ENCODE measurements around the gene PCCA. TPM values are rescaled to one million over a fixed set of nuclear protein-coding genes. Genes with fewer than 3 reads are reported as not detected.
"Not testable (repeated sequence)": the region's sequence is repeated elsewhere in the genome, so short reads cannot be mapped to it uniquely, and the experiment has no call there.

PCCA gene
- total and polyA plus RNA-seq, 8 donors, result 26.8 to 48.9 (median 37.6) TPM

GRCh38 chr13:100382785-100383184, 293.9 kb downstream of the PCCA start:
- TF ChIP-seq CTCF (IDR thresholded peaks at IDR 0.05), result no peak
- H3K27ac ChIP-seq, result no peak overlapping the region
- no peak overlapping the region for H3K4me3 ChIP-seq
- intact Hi-C loops (cut with DNase I), result no loop called here
- H3K9me3 ChIP-seq, result peaks cover 0 to 15% of the 10 kb centered on the region in 2 donors
- no peaks in the 10 kb centered on the region for H3K4me1 ChIP-seq
- peaks cover 0 to 9% of the 10 kb centered on the region in 2 donors for H3K36me3 ChIP-seq
- DNase-seq (no peak), ATAC-seq (no peak)
- no peaks in the 10 kb centered on the region for H3K27me3 ChIP-seq

GRCh38 chr13:100387416-100387815, 298.5 kb downstream of the PCCA start:
- Histone ChIP-seq H3K27ac (no peak overlapping the region), H3K27me3 (no peaks in the 10 kb centered on the region), H3K4me3 (no peak overlapping the region), H3K36me3 (peaks cover 0 to 9% of the 10 kb centered on the region in 2 donors), H3K4me1 (peaks cover 0 to 13% of the 10 kb centered on the region in 2 donors), H3K9me3 (no peaks in the 10 kb centered on the region)
- DNase-seq (no peak), ATAC-seq (no peak)
- TF ChIP-seq CTCF (IDR thresholded peaks at IDR 0.05), result no peak
- intact Hi-C loops (cut with DNase I), result no loop called here

GRCh38 chr13:100388150-100388549, 299.3 kb downstream of the PCCA start:
- peaks cover 0 to 19% of the 10 kb centered on the region in 2 donors for H3K4me1 ChIP-seq
- H3K9me3 ChIP-seq; intact Hi-C loops (cut with DNase I); H3K36me3 ChIP-seq; DNase-seq; H3K4me3 ChIP-seq; H3K27ac ChIP-seq; H3K27me3 ChIP-seq; ATAC-seq: not testable (repeated sequence)

- intact Hi-C loops (cut with DNase I), result no loop called here
- Histone ChIP-seq H3K27ac (no peak overlapping the region), H3K4me3 (no peak overlapping the region), H3K4me1 (peaks cover 0 to 26% of the 10 kb centered on the region in 2 donors), H3K36me3 (peaks cover 0 to 9% of the 10 kb centered on the region in 2 donors), H3K9me3 (no peaks in the 10 kb centered on the region), H3K27me3 (no peaks in the 10 kb centered on the region)
- no peak for TF ChIP-seq CTCF (IDR thresholded peaks at IDR 0.05)
- DNase-seq (no peak), ATAC-seq (no peak)
Observed at GRCh38 chr13:100388923-100389322, 300.0 kb downstream of the PCCA start.

- peaks cover 0 to 28% of the 10 kb centered on the region in 2 donors for H3K4me1 ChIP-seq
- DNase-seq, result no peak
- no peak overlapping the region for H3K27ac ChIP-seq
- H3K27me3 ChIP-seq, result no peaks in the 10 kb centered on the region
- H3K9me3 ChIP-seq, result no peaks in the 10 kb centered on the region
- no peak for ATAC-seq
- peaks cover 0 to 9% of the 10 kb centered on the region in 2 donors for H3K36me3 ChIP-seq
- no peak overlapping the region for H3K4me3 ChIP-seq
- no peak for TF ChIP-seq CTCF (IDR thresholded peaks at IDR 0.05)
- intact Hi-C loops (cut with DNase I), result no loop called here
Observed at GRCh38 chr13:100389617-100390016, 300.7 kb downstream of the PCCA start.
